Stimulated activated CD4-positive, alpha-beta T cell treated with anti-CD3 and anti-CD28 coated beads, Interleukin-1b, Interleukin-23, amount 100 ng/mL, for 48 hours (primary cell): ENCODE measurements around the gene CCN6.

ENCODE experiments used
- DNase-seq: peaks from one replicate; pipeline ENCODE4 v3.0.0-alpha.2; 2020

CCN6 gene

DNA sequence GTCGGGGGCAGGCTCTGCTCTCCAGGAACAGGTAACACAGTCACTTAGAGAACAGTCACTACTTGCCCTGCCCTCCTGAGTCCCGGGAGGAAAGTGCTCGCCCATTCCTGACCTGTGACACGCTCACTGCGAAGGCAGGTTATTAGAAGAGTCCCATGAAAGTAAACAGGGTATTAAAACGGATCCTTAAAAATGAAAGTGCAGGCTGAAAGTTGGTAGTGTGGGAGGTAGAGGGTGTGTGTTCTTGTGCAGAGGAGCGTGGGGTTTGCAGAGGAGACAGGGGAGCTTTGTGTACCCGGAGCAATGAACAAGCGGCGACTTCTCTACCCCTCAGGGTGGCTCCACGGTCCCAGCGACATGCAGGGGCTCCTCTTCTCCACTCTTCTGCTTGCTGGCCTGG, at the start of gene CCN6:
TSS of gene CCN6 (plus strand) at position 104 of the 400 bp plus-strand sequence. CDS start at position 358, 254 bp downstream.
- no peak for DNase-seq

DNA sequence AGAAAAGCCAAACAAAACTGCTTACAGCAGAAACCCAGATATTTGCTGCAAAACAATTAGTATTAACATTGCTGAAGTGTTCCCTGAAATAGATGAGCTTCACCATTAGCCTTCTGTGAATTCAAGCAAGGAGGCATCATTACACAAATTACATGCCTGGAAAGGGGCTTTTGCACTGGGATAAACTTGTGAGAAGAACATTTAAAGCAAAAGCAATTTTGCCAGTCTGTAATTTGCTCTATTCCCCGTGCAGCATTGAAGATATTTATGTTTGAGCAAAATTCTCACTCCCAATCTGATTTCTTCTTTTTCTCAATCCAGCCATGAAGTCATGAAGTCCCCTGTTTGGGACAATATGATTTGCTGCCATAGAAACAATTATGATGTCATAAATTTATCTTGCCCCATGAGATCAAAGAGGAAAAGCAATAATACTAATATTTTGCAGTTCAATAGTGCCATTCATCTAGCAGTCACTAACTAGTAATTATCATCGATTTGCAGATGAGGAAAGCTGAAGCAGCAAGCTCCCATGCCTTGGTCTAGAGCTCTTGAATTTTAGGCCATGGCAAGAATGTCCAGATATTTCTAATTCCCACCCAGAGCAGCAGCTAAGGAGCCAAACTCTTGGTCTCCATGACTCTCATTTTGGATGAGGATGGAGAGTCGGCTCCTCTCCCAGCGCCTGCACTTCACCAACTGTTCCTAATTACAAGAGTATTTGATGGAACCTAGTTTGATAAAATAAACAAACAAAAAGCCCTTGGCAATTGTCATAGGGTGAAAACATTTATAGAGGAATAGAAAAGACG, 49.5 kb upstream of the CCN6 start:
- no peak for DNase-seq

DNA sequence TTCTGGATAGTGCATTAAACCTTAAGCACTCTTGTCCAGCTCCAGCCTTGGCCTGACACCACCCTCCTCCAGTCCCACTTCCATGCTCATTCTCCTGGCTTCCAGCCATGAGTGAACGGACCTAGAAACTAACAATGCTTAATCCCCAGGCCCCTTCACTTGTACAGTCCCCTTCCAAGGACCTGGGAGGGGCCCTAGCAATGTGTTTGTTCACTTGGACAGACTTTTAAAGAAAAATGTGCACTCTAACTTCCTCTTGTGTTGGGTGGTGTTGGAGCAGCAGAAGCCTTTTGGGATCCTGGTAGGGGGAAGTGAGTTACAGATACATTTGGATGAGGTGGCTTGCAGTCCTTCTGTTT, 48.9 kb upstream of the CCN6 start:
- no peak for DNase-seq

DNA sequence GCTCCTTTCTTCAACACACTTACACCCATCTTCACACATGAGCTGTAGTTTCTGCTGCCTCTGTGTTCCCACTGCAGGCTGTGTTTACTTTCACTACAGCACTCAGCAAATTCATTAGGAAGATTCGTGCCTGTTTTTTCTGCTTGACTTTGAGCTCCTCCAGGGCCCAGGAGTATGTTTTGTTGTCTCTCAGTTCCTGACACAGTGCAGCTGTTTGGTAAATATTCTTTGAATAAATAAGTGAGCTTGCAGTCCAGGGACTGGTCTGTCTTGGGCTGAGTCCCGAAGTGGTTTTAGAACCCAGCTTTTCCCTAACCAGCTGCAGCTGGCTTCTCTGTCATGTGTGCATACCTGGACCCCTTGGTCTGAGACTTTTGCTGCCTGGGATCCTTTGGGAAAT, 46.6 kb upstream of the CCN6 start:
- DNase-seq: no peak

DNA sequence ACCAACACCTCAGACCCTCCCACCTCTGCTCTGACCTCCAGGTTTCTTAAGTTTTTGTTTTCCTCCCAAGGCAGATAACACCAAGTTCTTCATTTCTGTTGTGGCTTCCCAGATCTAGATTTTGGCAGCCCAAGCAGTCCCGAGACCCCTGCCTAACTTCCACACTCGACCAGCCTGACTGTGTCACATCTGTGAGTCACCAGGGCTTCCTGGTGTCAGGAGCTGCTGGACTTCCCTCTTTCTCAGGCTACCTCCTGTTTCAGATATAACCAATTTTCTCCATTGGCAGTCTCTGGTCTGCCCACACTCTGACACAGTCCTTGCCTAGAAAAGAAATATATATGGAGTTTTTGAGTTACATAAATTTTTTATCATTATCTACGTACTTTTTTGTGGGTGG, 46.1 kb upstream of the CCN6 start:
- no peak for DNase-seq

DNA sequence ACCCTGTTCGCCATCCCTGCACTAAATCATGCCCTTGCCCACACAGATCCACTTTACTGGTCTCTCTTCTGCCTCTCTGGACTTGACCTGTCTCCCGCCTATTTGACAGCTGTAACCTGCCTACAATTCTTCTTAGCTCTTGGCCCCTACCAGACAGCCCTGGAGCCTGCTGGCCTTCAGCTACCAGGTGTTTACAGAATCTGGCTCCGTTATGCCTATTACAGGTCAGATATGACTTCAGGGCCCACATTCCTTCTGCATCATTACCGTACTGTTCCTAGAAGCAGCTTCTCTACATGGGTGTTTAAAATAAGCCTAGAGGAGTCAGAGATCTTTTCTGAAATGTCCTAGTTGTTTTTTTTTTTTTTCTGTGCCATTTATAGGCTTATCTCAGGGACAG, 45.4 kb upstream of the CCN6 start:
- DNase-seq: no peak

DNA sequence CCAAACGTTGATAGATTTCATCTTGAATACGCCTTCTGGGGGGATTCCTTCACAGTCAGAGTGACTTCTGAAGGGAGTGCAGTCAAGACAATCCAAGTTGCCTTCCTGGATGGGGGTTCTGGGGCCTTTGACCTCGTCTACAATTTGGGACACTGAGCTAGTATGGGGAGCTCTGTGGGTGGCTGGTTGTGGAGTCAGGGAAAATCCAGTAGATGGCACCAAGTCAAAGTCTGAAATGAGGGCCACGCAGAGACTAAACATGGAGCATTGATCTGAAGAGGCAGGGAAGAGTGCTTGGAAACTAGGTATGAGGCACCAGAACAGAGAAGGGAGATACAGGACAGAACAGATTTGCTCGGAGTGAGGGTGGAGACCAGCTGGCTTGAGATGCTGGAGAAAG, 43.6 kb upstream of the CCN6 start:
- no peak for DNase-seq

DNA sequence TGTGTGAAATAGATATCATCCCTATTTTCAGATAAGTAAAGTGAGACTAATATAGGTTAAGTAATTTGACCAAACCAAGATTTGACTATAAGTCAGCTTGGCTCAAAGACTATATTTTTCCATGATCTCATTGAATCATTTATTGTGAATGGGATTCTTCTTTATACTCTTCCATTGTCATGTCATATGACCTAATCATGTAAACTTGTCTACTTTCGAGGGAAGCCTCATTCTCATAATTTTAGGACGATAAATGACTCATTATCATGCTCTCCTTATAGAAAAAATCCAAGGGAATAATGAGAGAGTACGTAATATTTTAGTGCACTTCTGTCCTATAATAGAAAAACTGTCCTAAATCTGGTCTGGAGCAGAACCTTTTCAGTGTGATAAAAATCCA, 40.9 kb upstream of the CCN6 start:
- no peak for DNase-seq

DNA sequence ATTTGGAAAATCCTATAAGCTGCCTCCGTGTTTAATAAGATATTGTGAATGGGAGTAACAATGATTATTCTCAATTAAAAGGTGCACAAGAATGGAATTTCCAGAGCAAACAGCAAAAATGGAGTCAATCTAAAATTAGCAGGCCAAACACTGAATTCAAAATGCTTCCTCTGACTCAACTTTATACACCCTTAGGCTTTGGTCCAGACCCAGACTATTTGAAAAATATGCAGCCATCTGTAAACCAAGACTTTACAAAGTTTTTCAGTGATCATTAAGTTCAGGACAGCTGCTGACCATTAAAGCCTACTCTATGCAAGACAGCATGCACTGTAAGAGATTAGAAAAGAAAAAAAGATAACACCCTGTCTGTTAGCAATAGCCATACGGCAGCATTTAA, 39.4 kb upstream of the CCN6 start:
- no peak for DNase-seq

DNA sequence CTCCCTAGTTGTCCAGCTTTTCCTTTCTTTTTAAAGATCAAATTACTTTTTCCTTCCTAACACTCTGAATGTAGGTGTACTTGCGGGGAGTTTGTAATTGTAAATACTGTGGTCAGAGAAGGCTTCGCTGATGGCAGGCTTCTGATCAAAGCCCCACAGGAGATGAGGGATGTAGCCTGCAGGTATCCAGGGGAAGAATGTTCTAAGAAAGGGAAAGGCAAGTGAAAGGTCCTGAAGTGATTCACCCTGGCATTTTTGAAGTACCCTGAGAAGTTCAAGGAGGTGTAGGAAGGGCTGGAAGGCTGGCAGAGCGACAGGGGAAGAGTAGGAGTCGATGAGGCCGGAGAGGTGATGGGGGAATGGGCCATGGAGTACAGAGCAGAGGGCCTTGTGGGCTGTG, 38.2 kb upstream of the CCN6 start:
- DNase-seq: no peak

DNA sequence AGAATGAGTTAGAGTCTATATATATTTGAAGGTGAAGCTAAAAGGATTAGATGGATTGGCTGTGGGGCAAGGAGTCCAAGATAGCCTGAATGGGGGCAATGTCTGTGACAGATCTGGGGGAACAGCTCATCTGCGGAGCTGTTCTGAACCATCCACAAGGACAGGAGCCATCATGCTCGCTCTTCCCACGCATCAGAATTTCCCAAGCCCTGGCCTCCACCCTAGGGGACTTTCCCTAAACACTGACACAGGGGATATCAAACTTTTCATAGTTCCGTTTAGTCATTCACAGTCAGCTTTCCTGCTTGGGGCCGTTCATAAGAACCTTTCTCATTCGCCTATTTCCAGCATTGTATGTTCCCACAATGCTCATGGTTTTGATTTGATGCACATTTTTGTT, 37.6 kb upstream of the CCN6 start:
- peak; percentile 80 for DNase-seq

DNA sequence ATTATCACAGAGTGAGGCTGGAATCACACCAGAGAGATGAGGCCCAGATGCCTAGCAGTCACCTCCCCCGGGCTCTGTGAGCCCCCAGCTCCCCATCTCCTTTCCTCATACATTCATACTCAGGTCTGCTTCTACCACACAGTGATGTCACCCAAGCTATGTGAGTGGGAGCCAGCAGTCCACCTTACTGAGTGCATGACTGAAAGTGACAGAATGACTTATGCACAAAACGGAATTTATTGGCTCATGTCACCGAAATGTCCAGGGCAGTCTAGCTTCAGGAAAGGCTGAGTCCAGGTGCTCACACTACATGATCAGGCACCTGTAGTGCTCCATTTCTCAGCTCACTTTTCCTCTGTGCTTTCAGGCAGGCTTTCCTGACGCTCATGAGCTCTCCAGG, 36.7 kb upstream of the CCN6 start:
- DNase-seq: peak; percentile 77

DNA sequence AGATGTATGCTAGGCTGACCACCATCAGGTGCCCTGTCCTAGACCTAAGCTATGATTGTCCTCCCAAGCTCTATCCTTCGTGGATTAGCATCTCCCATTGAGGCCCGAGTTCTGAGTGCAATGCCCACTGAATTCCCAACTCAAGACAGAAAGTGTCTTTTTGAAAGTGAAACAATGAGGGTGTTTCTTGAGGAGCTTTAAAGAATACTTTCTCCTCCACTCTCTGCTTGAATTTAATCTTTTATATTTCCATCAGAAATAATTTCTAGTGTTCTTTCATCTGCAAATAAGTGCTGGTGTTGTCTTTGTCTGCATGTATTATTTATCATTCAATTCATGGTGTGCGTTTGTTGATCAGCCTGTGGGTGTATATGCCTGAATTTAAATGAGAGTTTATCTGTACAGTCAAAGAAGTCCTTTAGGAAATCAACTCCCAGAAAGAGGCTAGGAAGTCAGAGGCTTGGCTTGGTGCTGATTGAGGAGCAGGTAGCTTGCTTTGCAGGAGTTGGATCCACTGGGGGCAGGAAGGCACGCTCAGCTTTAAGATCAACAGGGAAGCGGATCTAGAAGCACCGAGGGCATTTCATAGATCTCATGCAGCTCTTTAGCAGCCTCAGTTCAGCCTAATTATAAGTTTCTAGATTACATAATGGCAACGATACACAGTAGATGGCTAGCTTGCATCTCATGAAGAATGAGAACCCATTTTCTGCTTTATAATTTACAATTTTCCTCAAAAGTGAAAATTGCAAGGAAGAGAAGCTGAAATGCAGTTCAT, 36.0 kb upstream of the CCN6 start:
- no peak for DNase-seq

DNA sequence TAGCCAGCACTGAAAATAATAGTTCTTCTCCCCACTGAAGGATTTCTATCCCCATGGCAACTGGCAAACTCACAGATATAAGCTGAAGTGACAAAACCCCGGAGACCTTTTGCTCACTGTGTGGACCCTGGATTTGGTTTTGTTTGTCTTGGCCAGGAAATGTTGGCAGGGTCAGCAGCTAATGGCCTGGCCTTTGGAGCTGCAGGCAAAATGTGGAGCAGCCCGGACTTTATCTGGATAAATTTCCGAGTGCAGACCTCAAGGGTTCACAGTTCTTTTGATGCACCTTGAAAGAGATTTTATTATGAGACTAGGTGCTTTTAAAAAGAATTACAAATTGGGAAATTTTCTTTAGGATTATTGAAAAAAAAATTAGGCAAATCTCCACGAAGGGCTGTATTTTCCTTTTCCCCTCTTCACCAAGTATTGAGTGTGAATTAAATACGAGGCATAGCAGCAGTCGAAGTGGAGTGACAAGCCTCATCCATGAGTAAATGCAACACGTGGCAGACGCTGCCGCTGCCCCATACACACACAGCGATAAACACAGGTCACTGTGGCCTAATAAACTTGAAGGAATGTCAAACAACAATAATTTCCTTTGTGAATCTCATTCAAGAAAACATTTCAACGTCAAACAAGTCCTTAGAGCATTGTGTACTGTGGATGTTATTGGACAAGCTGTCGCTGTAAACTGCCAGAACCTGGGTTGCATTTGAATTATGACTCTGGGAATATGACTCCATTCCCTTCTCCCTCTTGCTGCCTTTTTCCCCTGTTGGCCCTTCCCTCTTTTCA, 35.1 kb upstream of the CCN6 start:
- DNase-seq: no peak

DNA sequence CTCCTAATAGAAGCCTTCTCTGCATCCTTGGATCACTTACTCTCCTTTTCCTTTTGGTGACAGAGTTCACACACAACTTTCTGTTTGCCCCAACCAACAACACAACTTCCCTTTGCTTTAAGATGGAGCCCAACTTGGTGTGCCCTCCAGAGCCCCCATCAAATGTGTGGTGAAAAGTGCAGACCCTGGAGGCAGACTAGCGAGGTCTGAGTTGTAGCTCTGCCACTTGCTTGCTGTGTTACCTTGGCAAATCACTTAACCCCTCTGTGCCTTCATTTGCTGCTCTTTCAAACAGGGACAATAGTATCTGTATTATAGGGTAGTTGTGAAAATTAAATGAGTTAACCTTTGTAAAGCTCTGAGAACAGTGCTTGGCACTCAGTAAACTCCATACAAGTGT, 34.3 kb upstream of the CCN6 start:
- DNase-seq: no peak

DNA sequence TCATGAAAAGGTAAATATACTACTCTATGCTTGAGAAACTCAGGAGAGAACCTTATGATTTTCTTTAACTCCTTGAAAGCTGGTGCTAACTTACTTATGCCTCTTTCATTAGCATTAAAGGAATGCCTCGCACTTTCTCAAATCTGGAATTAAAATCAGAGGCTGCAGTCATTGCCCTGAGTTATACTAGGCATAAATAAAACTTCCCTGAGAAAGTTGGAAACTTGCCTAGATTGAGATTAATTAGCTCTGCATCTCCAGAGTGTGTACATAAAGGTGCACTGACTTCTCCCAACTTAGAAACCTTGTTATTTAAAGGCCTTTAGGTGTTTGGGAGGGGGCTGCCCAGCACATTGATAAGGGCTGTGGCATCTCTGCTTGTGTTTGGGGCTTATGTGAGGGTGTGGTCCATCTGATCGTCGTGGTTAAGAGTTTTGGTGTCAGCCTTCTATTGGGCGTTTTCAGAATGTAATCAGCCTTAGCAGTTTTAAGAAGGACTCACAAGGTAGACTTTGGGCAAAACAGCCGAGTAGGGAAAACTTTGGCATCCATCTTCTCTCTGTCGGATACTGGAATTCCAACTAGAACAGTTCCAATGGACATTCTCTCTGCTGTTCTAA, 32.1 kb upstream of the CCN6 start:
- no peak for DNase-seq

DNA sequence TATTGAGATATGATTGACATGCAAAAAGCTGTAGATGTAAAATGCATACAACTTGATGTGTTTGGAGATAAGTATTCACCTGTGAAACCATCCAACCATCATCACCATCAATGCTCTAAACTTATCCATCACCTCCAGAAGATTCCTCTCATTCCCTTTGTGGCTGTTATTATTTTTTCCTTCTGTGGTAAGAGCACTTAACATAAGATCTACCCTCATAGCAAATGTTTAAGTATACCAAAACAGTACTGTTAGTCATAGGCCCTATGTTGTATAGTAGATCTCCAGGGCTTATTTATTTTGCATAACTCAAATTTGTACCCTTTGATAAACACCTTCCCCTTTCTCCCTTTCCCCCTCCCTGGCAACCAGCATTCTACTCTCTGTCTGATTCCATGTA, 31.2 kb upstream of the CCN6 start:
- DNase-seq: no peak

DNA sequence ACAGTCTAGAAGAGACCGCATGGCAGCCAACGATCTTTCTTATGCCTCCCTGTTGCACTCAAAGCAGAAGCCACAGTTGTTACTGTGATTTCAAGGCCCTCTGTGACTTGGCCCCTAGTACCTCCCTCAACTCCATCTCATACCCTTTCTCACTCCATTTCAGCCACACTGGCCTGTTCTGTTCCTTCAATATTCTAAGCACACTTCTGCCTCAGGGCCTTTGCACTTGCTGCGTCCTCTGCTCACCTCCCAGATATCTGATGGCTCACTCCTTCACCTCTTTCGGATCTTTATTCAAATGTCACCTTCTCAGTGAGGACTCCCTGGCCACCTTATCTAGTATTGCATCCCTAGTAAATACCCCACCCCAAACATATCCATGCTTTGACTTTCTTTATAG, 29.4 kb upstream of the CCN6 start:
- no peak for DNase-seq

DNA sequence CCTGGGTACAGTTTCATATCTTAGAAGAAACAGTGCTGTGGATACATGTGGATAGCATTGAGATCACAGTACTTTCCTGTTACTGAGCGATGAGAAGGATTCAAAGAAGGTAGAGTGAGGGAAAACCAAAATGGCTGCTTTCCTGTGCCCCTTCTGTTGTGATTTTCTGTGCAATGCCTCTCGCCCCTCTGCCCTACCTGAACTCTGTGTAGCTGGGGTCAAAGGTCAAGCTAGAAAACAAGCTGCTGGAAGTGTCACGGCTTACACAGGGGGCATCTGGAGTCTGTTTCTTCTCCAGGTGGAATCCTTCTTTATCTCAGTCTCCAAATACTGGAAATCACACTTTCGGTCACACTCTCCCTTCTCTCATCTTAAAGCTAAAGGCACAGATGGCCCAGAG, 27.0 kb upstream of the CCN6 start:
- no peak for DNase-seq

DNA sequence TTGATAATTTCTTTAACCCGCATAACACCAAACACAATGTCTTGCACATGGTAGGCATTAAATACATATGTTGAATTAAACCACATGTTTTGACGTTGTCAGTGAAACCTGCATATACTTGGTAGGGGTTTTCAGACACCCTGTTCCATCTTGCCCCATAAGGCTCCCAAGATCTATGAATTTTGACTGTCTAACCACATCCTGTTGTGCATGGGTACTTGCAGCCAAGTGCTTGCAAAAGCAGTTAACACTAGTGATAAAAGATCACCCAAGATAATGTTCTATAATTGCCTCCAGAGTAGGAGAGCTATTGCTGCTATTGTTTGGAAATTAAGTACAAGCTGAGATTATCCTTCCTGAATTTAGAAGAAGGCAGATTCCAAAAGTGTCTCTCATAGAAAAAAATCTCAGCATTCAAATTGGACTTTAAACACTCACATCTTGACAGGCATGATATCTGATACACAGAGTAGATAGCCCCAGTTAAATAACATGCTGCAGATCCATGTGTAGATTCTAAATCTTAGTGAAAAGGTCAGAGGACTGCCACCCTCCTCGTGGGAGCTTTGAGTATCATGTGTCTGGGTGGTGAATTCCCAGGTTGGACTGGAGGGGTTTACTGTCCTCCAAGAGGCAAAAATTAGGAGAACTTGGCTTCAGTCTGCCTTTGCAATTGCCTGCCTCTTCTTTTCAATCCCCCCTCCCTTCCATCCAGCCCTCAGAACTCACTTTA, 25.8 kb upstream of the CCN6 start:
- DNase-seq: peak; percentile 50

DNA sequence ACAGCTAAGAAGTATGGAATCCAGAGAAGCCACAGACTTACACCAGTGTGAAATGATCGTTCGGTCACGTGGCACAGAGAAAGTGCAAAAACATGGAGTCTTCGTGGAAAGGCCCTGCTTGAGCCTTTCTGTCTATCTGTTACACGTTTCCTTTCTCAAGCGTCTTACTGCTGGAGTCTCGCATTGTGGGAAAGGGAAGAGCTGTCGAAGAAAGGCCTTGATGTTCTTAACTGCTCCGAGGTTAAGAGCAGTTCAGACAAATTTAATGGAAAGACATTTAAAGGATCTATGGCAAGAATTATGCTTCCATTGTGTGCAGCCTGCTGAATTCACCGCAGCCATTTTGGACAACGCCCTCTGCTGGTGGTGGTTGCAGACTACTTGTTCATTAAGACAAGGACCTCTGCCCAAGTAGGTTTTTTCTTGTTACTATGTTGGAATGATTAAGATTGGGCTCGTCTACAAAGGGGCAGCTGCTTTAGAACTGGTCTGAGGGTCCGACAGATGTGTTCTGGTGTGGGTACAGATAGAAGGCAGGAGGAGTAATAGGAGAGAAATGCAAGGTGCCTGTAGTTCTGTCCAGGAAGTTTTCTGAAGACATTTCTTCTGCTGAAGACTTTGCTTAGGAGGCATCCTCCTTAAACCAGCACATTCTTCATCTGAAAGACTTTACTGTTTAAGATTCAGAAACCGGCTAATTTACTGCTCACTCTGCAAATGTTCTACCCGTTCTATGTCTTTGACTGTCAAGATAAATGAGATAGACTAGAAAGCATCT, 24.7 kb upstream of the CCN6 start:
- DNase-seq: peak; percentile 79
